Gastrocnemius medialis (tissue), 4 donors: Measurements from ENCODE around the gene FTSJ3. TPM values are rescaled to one million over a fixed set of nuclear protein-coding genes. Genes with fewer than 3 reads are reported as not detected.

ENCODE experiments used
- ATAC-seq, 2 donors: fragments of 150-250 bp; one replicate each; pipeline ENCODE4 v1.9.1; 2016
- DNase-seq, 2 donors: peaks; one replicate each; pipeline ENCODE4 v3.0.0-alpha.2; 2019
- H3K27ac ChIP-seq, 4 donors: fragments of 200-600 bp; sonication (generic); 1 replicate in 1 of 4; 2 replicates in 3 of 4; pipeline ENCODE4 v1.5.1; 2016 to 2018; ENCODE audit warnings: mild to moderate bottlenecking in 2 of 4, moderate library complexity in 1 of 4
- H3K27me3 ChIP-seq, 3 donors: fragments of 200-600 bp; sonication (generic) in 2 of 3; 1 replicate in 1 of 3; 2 replicates in 2 of 3; pipeline versions ENCODE4 v1.5.1 to v1.6.0; 2016 to 2019; ENCODE audit warnings: mild to moderate bottlenecking in 1 of 3, moderate library complexity in 1 of 3
- H3K36me3 ChIP-seq, 2 donors: fragments of 200-600 bp; sonication (generic) in 1 of 2; one replicate each; pipeline ENCODE4 v1.5.1; 2017 to 2018
- H3K4me1 ChIP-seq, 2 donors: fragments of 200-600 bp; sonication (generic) in 1 of 2; one replicate each; pipeline ENCODE4 v1.5.1; 2016 to 2017; ENCODE audit warnings: mild to moderate bottlenecking in 2 of 2
- H3K4me3 ChIP-seq, 4 donors: fragments of 200-600 bp; sonication (generic) in 3 of 4; 1 replicate in 1 of 4; 2 replicates in 3 of 4; pipeline ENCODE4 v1.5.1; 2016 to 2019; ENCODE audit warnings: mild to moderate bottlenecking in 2 of 4
- H3K9me3 ChIP-seq, 3 donors: fragments of 200-600 bp; sonication (generic) in 2 of 3; 1 replicate in 1 of 3; 2 replicates in 2 of 3; pipeline ENCODE4 v1.5.1; 2016 to 2019
- POLR2A ChIP-seq, 2 donors: fragments of 450-650 bp; IDR thresholded peaks; one replicate each; pipeline ENCODE4 v1.6.1; 2017; ENCODE audit warnings: antibody characterized with exemption in 2 of 2, mild to moderate bottlenecking in 2 of 2, moderate library complexity in 2 of 2
- in situ Hi-C, 4 donors: fragments of 200-750 bp; cut with MboI; loops; one replicate each; pipeline versions ENCODE4 v1.15.0 to v1.8.0; 2017; ENCODE audit warnings: low sequenced_read_pairs in 4 of 4
- intact Hi-C: fragments of 100-400 bp; cut with DNase I; formaldehyde crosslinking; loops from one replicate; pipeline ENCODE4 v1.15.1; 2023; ENCODE audit warnings: low total_unique reads
- total RNA-seq, 4 donors: library from RNA; depleted of rRNA; stranded (reverse); fragments of >200 nt; gene quantifications; one replicate each; pipeline versions ENCODE4 v1.1.0 to v1.2.3, GENCODE V29; 2016
- TF ChIP-seq, protein P1 (sequence below), 5 experiments: fragments of 450-650 bp in 3 of 5; fragments of 200-600 bp in 2 of 5; sonication (generic) in 2 of 5; IDR thresholded peaks in 4 of 5; conservative IDR thresholded peaks in 1 of 5; 1 replicate in 4 of 5; 2 replicates in 1 of 5; pipeline ENCODE4 v1.5.1; 2016 to 2019; ENCODE audit warnings: antibody characterized with exemption in 5 of 5, mild to moderate bottlenecking in 3 of 5, moderate library complexity in 3 of 5

FTSJ3 gene
- total RNA-seq, 4 donors from 2014 or later, result 24.6 to 46.3 (median 34.9) TPM

DNA sequence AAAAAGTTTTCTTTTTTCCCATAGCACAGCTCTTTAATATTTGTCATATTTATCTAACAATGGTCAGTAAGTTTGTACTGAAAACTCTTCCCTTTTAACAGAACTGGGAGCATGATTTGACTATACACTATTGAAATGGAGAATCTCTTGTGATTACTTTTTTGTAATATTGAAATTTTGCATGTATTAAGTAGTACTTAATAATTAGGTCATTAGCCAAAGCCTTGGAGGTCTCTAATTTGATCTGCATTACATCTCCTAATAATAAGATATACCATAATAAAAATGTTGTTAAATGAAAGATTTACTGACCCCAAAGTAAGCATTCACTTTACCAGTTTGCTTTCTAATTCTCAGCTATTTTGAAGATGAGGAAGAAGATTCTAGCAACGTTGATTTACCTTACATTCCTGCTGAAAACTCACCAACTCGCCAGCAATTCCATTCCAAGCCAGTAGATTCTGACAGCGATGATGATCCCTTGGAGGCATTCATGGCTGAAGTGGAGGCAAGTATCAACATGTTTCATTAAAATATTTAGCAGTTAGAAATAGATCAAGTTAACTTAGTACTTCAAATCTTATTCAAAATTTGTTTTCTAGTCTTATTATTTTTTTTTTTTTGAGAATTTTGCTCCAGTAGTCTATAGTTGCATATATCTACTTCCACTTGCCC lies 35.3 kb downstream of the FTSJ3 start:
- Histone ChIP-seq H3K27ac (no peak overlapping the region), H3K9me3 (no peaks in the 10 kb centered on the region), H3K27me3 (no peaks in the 10 kb centered on the region), H3K36me3 (peaks cover 0 to 96% of the 10 kb centered on the region in 2 donors), H3K4me3 (no peak overlapping the region), H3K4me1 (no peaks in the 10 kb centered on the region)
- DNase-seq (no peak), ATAC-seq (no peak)
- intact Hi-C loops (no loop called here), in situ Hi-C loops (no loop called here)
- no peak for TF ChIP-seq POLR2A (IDR thresholded peaks at IDR 0.05)
- TF ChIP-seq, protein P1, sequence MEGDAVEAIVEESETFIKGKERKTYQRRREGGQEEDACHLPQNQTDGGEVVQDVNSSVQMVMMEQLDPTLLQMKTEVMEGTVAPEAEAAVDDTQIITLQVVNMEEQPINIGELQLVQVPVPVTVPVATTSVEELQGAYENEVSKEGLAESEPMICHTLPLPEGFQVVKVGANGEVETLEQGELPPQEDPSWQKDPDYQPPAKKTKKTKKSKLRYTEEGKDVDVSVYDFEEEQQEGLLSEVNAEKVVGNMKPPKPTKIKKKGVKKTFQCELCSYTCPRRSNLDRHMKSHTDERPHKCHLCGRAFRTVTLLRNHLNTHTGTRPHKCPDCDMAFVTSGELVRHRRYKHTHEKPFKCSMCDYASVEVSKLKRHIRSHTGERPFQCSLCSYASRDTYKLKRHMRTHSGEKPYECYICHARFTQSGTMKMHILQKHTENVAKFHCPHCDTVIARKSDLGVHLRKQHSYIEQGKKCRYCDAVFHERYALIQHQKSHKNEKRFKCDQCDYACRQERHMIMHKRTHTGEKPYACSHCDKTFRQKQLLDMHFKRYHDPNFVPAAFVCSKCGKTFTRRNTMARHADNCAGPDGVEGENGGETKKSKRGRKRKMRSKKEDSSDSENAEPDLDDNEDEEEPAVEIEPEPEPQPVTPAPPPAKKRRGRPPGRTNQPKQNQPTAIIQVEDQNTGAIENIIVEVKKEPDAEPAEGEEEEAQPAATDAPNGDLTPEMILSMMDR (IDR thresholded peaks at IDR 0.05 in 4 of 5, conservative IDR thresholded peaks at IDR 0.05 in 1 of 5), result no peak

DNA sequence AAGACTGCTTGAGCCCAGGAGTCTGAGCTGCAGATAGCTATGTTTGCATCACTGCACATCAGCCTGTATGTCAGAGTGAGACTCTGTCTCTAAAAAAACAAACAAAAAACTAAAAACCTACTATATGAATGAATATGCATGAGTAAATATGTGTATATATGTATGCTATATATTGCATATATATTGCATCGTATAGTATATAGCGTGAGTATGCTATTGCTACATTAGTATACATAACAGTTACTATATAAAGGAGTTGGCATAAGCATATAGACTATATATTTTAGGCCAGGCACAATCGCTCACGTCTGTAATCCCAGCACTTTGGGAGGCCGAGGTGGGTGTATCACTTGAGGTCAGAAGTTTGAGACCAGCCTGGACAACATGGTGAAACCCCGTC lies 37.4 kb downstream of the FTSJ3 start:
- peaks cover 9 to 13% of the 10 kb centered on the region in 2 donors for H3K4me1 ChIP-seq
- no peak overlapping the region for H3K4me3 ChIP-seq
- ATAC-seq (no peak), DNase-seq (no peak)
- intact Hi-C loops (no loop called here), in situ Hi-C loops (no loop called here)
- no peaks in the 10 kb centered on the region for H3K27me3 ChIP-seq
- peaks cover 0 to 81% of the 10 kb centered on the region in 2 donors for H3K36me3 ChIP-seq
- no peak overlapping the region for H3K27ac ChIP-seq
- no peaks in the 10 kb centered on the region for H3K9me3 ChIP-seq
- TF ChIP-seq POLR2A (IDR thresholded peaks at IDR 0.05), result no peak
- TF ChIP-seq, protein P1 (IDR thresholded peaks at IDR 0.05 in 4 of 5, conservative IDR thresholded peaks at IDR 0.05 in 1 of 5), result no peak

DNA sequence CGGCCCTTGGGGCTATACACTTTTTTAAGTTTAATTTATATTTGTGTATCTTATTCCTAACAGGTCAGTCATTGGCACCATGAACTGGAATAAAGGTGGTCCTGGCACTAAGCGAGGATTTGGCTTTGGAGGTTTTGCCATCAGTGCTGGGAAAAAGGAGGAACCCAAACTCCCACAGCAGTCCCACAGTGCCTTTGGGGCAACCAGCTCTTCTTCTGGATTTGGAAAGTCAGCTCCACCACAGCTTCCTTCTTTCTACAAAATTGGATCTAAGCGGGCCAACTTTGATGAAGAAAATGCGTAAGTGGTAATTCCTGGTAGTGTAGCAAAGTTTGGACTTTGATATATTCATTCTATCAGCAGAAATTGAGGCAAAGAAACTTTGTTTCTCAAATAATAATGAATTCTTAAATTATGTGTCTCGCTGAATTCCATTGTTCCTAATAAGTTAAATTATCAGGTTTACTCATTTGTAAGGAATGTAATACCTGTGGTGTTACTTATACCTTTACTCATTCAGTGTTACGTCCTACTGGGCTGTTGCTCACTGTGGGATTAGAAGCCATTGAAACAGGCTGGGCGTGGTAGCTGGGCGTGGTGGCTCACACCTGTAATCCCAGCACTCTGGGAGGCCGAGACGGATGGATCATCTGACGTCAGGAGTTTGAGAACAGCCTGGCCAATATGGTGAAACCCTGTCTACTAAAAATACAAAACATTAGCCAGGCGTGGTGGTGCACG lies 40.3 kb downstream of the FTSJ3 start:
- H3K4me3 ChIP-seq, result no peak overlapping the region
- DNase-seq (no peak), ATAC-seq (no peak)
- peaks cover 11 to 15% of the 10 kb centered on the region in 2 donors for H3K4me1 ChIP-seq
- TF ChIP-seq, protein P1 (IDR thresholded peaks at IDR 0.05 in 4 of 5, conservative IDR thresholded peaks at IDR 0.05 in 1 of 5), result no peak
- TF ChIP-seq POLR2A (IDR thresholded peaks at IDR 0.05), result no peak
- H3K27me3 ChIP-seq, result no peaks in the 10 kb centered on the region
- H3K27ac ChIP-seq, result peak overlapping the region in 1 of 4 donors; percentile 68
- peaks cover 0 to 57% of the 10 kb centered on the region in 2 donors for H3K36me3 ChIP-seq
- H3K9me3 ChIP-seq, result no peaks in the 10 kb centered on the region
- in situ Hi-C loops (loop anchor here in 1 of 4 donors (5.0 kb wide), 1 partner anchor 50 kb away; no protein-coding TSS in a partner anchor), intact Hi-C loops (no loop called here)

DNA sequence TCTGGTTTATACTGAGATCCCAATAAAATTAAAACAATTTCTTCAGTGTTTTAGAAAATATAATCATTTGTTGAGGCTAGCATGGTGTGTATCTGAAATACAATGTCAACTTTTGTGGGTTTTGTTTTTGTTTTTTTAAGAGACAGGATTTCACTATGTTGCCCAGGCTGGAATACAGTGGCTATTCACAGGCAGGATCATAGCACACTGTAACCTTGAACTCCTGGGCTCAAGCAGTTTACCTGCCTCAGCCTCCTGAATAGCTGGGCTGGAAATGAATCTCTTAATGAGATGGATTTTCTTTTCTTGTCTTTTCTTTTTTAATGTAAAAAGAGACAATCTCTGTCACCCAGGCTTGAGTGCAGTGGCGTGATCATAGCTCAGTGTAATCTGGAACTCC lies 41.3 kb downstream of the FTSJ3 start:
- TF ChIP-seq POLR2A (IDR thresholded peaks at IDR 0.05), result no peak
- TF ChIP-seq, protein P1 (IDR thresholded peaks at IDR 0.05 in 4 of 5, conservative IDR thresholded peaks at IDR 0.05 in 1 of 5), result no peak
- no peaks in the 10 kb centered on the region for H3K27me3 ChIP-seq
- no peak overlapping the region for H3K4me3 ChIP-seq
- in situ Hi-C loops (loop anchor here in 1 of 4 donors (5.0 kb wide), 1 partner anchor 49 kb away; no protein-coding TSS in a partner anchor), intact Hi-C loops (no loop called here)
- H3K4me1 ChIP-seq, result peaks cover 15% of the 10 kb centered on the region in 2 donors
- H3K9me3 ChIP-seq, result no peaks in the 10 kb centered on the region
- H3K36me3 ChIP-seq, result peaks cover 0 to 46% of the 10 kb centered on the region in 2 donors
- ATAC-seq (no peak), DNase-seq (no peak)
- peak overlapping the region; percentile 57 to 71 (median 63) for H3K27ac ChIP-seq
